SK-N-SH treated with all-trans-retinoic acid at 6 μM for 48 hours (cell line): ENCODE measurements around the gene FLT4.

Experiments
- ATAC-seq: fragments of 200-7000 bp; cut with Tn5 transposase; 3 replicates; pipeline ENCODE4 v1.9.1; 2020; ENCODE audit warnings: mild to moderate bottlenecking, moderate library complexity
- ARNTL ChIP-seq: fragments of 450-650 bp; formaldehyde crosslinking; IDR thresholded peaks from 2 replicates; pipeline ENCODE4 v1.5.0; 2020; ENCODE audit warnings: low read depth, mild to moderate bottlenecking, moderate library complexity, borderline replicate concordance
- BACH2 ChIP-seq: fragments of 250-450 bp; sonication (Bioruptor Pico); IDR thresholded peaks from 2 replicates; pipeline ENCODE4 v1.9.0; 2021; ENCODE audit warnings: mild to moderate bottlenecking, borderline replicate concordance
- CREB5 ChIP-seq: fragments of 250-450 bp; sonication (Bioruptor Pico); IDR thresholded peaks from 2 replicates; pipeline ENCODE4 v1.5.1; 2020; ENCODE audit warnings: low read depth, mild to moderate bottlenecking, moderate library complexity
- CSDC2 ChIP-seq: fragments of 250-450 bp; sonication (Bioruptor Pico); IDR thresholded peaks from 2 replicates; pipeline ENCODE4 v1.5.0; 2020; ENCODE audit warnings: mild to moderate bottlenecking, moderate library complexity
- CSRNP3 ChIP-seq: fragments of 250-450 bp; sonication (Bioruptor Pico); IDR thresholded peaks from 2 replicates; pipeline ENCODE4 v1.5.1; 2021; ENCODE audit warnings: mild to moderate bottlenecking, moderate library complexity
- ESRRG ChIP-seq: fragments of 250-450 bp; sonication (Bioruptor Pico); IDR thresholded peaks from 2 replicates; pipeline ENCODE4 v1.6.1; 2021; ENCODE audit warnings: mild to moderate bottlenecking
- GLIS3 ChIP-seq: fragments of 250-450 bp; sonication (Bioruptor Pico); IDR thresholded peaks from 2 replicates; pipeline ENCODE4 v1.5.0; 2020; ENCODE audit warnings: mild to moderate bottlenecking, moderate library complexity
- ISL1 ChIP-seq: fragments of 250-450 bp; sonication (Bioruptor Pico); IDR thresholded peaks from 2 replicates; pipeline ENCODE4 v2.1.2; 2022; ENCODE audit warnings: mild to moderate bottlenecking, moderate library complexity
- PATZ1 ChIP-seq: fragments of 250-450 bp; sonication (Bioruptor Pico); IDR thresholded peaks from 2 replicates; pipeline ENCODE4 v1.8.0; 2020; ENCODE audit warnings: mild to moderate bottlenecking, moderate library complexity, borderline replicate concordance
- POU6F1 ChIP-seq: fragments of 250-450 bp; sonication (Bioruptor Pico); IDR thresholded peaks from 2 replicates; pipeline ENCODE4 v1.8.0; 2021; ENCODE audit warnings: low read depth, mild to moderate bottlenecking, moderate library complexity, borderline replicate concordance
- PPARA ChIP-seq: fragments of 250-450 bp; sonication (Bioruptor Pico); IDR thresholded peaks from 2 replicates; pipeline ENCODE4 v1.5.0; 2020; ENCODE audit warnings: mild to moderate bottlenecking, borderline replicate concordance
- RARB ChIP-seq: fragments of 250-450 bp; sonication (Bioruptor Pico); IDR thresholded peaks from 2 replicates; pipeline ENCODE4 v1.8.0; 2021; ENCODE audit warnings: mild to moderate bottlenecking, moderate library complexity
- SNAI2 ChIP-seq: fragments of 250-450 bp; sonication (Bioruptor Pico); IDR thresholded peaks from 2 replicates; pipeline ENCODE4 v1.5.0; 2020; ENCODE audit warnings: mild to moderate bottlenecking, moderate library complexity
- TCF4 ChIP-seq: fragments of 250-450 bp; sonication (Bioruptor Pico); IDR thresholded peaks from 2 replicates; pipeline ENCODE4 v1.8.0; 2021; ENCODE audit warnings: mild to moderate bottlenecking, moderate library complexity, borderline replicate concordance
- TOX ChIP-seq: fragments of 250-450 bp; sonication (Bioruptor Pico); IDR thresholded peaks from 2 replicates; pipeline ENCODE4 v1.8.0; 2021; ENCODE audit warnings: mild to moderate bottlenecking, moderate library complexity, borderline replicate concordance
- ZC3H10 ChIP-seq: fragments of 250-450 bp; sonication (Bioruptor Pico); IDR thresholded peaks from 2 replicates; pipeline ENCODE4 v1.5.1; 2021; ENCODE audit warnings: mild to moderate bottlenecking, moderate library complexity
- ZFP30 ChIP-seq: fragments of 450-650 bp; formaldehyde crosslinking; IDR thresholded peaks from 2 replicates; pipeline ENCODE4 v1.5.0; 2022; ENCODE audit warnings: mild to moderate bottlenecking, moderate library complexity
- ZNF565 ChIP-seq: fragments of 450-650 bp; formaldehyde crosslinking; conservative IDR thresholded peaks from 2 replicates; pipeline ENCODE4 v1.5.0; 2020; ENCODE audit warnings: low read depth, mild to moderate bottlenecking, moderate library complexity
- ZNF70 ChIP-seq: fragments of 450-650 bp; formaldehyde crosslinking; IDR thresholded peaks from 2 replicates; pipeline ENCODE4 v1.5.0; 2020; ENCODE audit warnings: mild to moderate bottlenecking, moderate library complexity
- ZNF8 ChIP-seq: fragments of 450-650 bp; formaldehyde crosslinking; IDR thresholded peaks from 2 replicates; pipeline ENCODE4 v1.5.0; 2020; ENCODE audit warnings: mild to moderate bottlenecking, moderate library complexity

The FLT4 gene

GRCh38 chr5:180692429-180692828, 43.0 kb upstream of the FLT4 start:
- ATAC-seq: no peak

GRCh38 chr5:180691046-180691445, 41.6 kb upstream of the FLT4 start:
- TF ChIP-seq ARNTL (CRISPR knock-in tag) (no peak), ZFP30 (CRISPR knock-in tag) (no peak), CSRNP3 (CRISPR knock-in tag) (no peak), ZC3H10 (CRISPR knock-in tag) (no peak), GLIS3 (CRISPR knock-in tag) (no peak), CREB5 (CRISPR knock-in tag) (no peak)
- no peak for ATAC-seq

More at GRCh38 chr5:180692429-180692828, 43.0 kb upstream of the FLT4 start:
- no peak for TF ChIP-seq ZFP30 (CRISPR knock-in tag)
- TF ChIP-seq ZNF70 (CRISPR knock-in tag): no peak
- TF ChIP-seq CSDC2 (CRISPR knock-in tag): no peak
- TF ChIP-seq TOX (CRISPR knock-in tag): no peak
- no peak for TF ChIP-seq ESRRG
- no peak for TF ChIP-seq ZNF565 (CRISPR knock-in tag)
- TF ChIP-seq ZNF8 (CRISPR knock-in tag): no peak
- no peak for TF ChIP-seq ISL1 (CRISPR knock-in tag)
- no peak for TF ChIP-seq BACH2 (CRISPR knock-in tag)
- no peak for TF ChIP-seq CSRNP3 (CRISPR knock-in tag)
- no peak for TF ChIP-seq TCF4 (CRISPR knock-in tag)
- no peak for TF ChIP-seq GLIS3 (CRISPR knock-in tag)
- TF ChIP-seq PATZ1 (CRISPR knock-in tag): no peak
- TF ChIP-seq ARNTL (CRISPR knock-in tag): no peak
- no peak for TF ChIP-seq POU6F1 (CRISPR knock-in tag)
- no peak for TF ChIP-seq ZC3H10 (CRISPR knock-in tag)
- no peak for TF ChIP-seq RARB
- no peak for TF ChIP-seq PPARA (CRISPR knock-in tag)
- TF ChIP-seq SNAI2 (CRISPR knock-in tag): no peak
- TF ChIP-seq CREB5 (CRISPR knock-in tag): no peak

- no peak for TF ChIP-seq CSDC2 (CRISPR knock-in tag)
- TF ChIP-seq ARNTL (CRISPR knock-in tag): no peak
- no peak for ATAC-seq
Measured at GRCh38 chr5:180690562-180690961, 41.2 kb upstream of the FLT4 start.
